ENCODE measurements around the gene PRR11.
"Not testable (repeated sequence)": the region's sequence is repeated elsewhere in the genome, so short reads cannot be mapped to it uniquely, and the experiment has no call there.

PRR11 gene

DNA sequence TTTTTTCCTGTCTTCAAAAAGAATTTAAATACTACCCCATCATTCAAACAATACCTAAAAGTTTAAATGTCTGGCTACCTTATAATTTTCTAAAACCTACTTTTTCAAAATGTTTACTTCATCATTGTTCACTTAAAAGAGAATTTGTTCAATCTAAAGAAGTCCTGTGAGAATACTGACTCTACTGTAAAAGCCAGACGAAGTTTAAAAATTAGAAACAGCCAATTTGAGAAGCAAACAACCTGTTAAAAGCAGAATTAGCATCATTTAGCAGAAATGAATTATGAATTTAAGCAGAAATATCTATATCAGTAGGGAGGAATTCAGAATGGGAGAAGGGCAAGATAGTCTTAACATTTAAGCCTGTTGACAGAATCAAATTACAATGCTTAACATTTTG is 2.6 kb upstream of the PRR11 start:
- no peak for DNase-seq (ENCODE audit: low spot score)

DNA sequence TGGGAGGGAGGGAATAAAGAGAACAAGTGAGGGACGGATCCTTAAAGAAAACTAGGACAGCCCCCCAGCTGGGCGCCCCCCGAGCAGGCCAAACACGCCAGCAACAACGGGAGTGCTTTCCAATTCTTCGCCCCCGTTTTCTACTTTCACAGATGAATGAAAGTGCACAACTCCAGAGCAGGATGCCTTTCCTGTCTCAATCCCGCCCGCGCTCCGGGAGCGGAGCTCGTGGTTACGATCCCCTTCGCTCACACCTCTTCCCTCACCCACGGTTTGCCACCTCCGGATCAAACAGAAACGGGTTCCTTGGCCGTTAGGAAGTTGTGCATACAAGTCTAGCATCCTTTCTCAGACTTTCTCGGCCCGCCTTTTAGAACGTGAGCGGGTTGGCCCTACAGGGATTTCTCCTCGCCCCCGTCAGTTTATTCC is 1.2 kb upstream of the PRR11 start:
- no peak for DNase-seq (ENCODE audit: low spot score)

DNA sequence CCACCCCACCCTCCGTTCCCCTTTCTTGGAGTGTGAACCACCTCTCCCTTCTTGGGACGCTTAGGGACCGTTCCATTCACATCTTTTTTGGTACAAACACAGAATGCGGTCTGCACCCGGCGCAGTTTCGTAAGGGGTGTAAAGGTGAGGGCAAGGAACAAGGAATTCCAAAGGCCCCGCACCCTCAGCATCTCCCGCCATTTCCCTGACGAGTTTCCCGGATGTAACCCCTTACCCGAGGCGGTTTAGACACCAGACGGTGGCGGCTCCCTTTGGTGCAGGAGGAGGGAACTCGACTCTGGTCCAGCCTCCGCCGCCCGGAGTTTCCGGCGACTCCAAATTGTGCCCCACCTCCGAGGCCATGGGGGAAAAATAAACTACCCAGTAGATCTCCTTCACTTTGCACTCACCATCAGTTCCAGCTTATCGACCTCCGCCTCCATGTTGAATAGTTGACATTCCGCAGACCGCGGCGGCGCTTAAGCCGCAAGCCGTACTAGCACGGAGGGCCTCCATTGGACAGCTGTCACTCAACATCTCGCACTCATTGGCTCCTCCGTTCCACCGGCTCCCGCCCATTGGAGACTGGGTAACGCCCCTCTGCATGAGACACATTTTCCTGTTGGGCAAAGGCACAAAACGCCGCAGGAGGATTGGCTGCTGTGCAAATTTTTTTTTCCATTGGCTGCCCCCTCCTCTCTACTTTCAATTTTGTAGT is 666 bp upstream of the PRR11 start, which contains the start of gene SKA2:
Gene SKA2, minus strand, starts transcription at position 466 of the 718 bp plus-strand sequence. Its CDS starts 23 bp downstream, at position 443.
- peak; percentile 71 for DNase-seq (ENCODE audit: low spot score)

DNA sequence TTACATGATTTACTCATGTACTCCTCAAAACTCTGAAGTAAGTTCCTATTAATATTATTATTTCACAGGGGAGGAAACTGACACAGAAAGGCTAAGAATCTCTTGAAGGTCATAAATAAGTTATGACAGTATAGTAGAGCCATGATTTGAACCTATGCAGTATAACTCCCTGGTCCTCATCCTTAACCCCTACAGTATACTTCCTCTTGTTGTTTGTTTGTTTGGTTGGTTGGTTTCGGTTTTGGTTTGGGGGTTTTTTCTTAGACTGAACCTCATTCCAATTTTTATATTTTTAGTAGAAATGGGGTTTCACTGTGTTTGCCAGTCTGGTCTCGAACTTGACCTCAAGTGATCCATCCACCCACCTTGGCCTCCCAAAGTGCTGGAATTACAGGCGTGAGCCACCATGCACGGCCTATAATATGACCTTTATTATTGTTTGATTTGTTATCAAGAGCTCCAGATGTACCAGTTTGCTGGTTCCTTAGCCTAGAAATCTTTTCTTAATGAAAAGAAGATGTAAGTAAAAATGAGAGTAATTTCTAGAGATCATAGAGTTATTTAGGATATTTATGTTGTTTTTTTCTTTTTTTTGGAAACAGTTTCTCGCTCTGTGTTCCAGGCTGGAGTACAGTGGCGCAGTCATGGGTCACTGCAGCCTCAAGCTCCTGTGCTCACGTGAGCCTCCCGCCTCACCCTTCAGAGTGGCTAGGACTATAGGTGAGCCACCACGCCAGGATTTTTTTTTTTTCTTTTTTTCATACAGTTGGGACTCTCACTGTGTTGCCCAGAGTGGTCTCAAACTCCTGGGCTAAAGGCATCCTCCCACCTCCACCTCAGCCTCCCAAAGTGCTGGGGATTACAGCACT is 4.8 kb downstream of the PRR11 start:
- DNase-seq (ENCODE audit: low spot score) = no peak

DNA sequence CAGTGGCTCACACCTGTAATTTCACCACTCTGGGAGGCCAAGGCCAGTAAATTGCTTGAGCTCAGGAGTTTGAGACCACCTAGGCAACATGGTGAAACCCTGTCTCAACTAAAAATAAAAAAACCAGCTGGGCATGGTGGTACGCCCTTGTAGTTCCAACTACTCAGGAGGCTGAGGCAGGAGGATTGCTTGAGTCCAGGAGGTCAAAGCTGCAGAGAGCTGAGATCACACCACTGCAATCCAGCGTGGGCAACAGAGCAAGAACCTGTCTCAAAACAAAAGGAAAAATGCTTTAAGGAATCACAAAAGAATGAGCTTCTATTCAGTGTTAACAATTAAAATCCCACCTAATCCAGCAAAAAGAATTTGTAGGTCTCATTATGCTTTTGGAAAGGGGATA is 5.9 kb downstream of the PRR11 start:
- no peak for DNase-seq (ENCODE audit: low spot score)

DNA sequence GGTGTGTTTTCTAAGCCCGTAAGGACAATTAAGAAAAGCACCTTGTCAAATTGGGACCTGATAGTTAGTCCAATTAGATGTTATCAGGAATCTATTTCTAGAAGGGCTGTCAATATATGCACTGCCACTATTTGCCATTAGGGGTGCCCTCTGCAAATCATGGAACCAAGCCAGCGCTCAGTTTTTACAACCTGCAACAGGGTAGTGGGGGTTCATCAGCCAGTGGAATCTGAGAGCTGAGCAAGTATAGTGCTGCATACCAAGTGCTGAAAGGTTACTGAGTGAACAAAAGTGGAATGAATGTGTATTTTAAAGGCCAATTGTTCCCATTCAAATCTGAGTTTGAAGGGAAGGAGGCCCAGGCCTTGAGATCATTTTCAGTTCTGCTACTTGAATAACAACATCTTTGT is 10.4 kb downstream of the PRR11 start:
- peak; percentile 39 for DNase-seq (ENCODE audit: low spot score)

DNA sequence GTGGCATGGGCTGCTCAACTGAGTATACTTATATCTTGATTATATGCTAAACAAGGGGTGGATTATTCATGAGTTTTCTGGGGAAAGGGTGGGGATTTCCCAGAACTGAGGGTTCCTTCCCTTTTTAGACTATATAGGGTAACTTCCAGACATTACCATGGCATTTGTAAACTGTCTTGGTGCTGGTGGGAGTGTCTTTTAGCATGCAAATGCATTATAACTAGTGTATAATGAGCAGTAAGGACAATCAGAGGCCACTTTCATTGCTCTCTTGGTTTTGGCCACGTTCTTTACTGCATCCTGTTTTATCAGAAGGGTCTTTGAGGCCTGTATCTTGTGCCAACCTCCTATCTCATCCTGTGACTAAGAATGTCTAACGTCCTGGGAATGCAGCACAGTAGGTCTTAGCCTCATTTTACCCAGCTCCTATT is 12.0 kb downstream of the PRR11 start:
- no peak for DNase-seq (ENCODE audit: low spot score)

DNA sequence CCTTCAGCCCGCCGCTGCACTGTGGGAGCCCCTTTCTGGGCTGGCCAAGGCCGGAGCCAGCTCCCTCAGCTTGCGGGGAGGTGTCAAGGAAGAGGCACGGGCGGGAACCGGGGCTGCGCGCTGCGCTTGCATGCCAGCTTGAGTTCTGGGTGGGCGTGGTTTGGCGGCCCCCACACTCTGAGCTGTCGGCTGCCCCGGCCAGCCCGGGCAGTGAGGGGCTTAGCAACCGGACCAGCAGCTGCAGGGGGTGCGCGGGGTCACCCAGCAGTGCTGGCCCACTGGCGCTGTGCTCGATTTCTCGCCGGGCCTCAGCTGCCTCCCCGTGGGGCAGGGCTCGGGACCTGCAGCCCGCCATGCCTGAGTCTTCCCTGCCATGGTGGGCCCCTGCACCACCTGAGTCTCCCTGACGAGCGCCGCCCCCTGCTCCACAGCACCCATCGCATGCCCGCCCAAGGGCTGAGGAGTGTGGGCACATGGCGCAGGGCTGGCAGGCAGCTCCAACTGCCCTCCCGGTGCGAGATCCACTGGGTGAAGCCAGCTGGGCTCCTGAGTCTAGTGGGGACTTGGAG is 17.0 kb downstream of the PRR11 start:
- DNase-seq (ENCODE audit: low spot score) = no peak

DNA sequence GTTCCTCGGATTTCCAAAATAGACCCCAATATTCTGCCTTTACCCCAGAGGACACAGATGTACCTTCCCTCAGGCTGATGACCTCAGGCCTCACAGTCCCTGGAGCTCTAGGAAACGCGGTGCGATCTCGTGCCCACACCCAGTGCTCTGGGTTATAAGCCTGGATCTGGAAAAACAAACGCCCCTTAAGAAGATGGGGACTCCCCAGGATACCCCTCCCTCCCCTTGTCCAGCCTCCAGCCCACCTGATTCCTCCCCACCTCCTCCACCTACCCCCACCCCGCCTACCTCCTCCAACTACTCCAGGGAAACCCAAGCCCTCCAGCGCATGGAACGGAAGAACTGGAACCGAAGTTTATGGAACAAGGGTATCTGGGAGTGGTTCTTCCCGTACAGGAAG is 19.1 kb downstream of the PRR11 start:
- DNase-seq (ENCODE audit: low spot score) = no peak

DNA sequence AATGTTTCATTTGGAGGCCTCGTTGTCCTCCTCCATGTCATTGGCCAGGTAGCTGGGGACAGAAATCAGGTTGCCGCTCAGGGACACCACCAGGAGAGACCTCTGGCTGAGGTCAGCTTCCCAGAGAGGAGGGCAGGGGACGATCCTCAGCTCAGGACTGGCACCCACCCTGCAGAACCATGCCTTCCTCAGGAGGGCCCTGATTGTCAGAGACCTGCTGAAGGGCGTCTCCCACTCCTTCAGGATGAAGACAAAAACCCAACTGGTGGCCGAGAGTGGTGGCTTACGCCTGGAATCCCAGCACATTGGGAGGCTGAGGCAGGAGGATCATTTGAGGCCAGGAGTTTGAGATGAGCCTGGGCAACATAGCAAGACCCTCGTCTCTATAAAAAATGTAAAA is 19.5 kb downstream of the PRR11 start:
- DNase-seq (ENCODE audit: low spot score) = no peak

DNA sequence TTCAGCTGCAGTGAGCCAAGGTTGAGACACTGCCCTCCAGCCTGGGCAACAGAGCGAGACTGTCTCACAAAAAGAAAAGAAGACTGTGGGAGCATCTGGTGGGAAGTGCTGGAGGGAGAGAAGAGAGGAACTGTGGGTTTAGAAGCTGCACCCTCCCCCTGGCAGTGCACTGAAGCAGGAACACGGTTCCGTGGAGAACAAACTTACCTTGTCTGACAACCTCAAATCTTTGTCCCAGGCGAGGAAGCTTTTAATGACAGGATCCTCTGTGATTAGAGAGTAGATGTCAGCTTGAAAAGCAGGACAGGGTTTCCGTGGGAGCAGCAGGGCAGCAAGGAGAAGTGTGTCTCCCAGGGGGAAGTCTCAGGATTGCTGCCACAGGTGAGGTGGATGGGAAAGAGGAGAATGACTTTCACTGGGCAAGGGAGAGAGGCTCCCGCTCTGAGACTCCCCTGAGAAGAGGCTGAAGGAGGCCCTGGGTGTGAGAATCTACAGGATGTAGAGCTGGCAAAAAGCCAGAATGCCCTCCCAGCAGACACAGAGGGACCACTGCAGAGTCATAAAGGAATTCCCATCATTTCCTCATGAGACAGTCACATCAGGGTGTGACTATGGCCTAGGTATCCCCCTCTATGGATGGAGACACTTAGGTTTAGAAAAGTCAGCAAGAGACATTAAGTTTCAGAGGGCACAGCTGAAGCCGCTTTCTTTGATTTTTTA is 22.9 kb downstream of the PRR11 start:
- no peak for DNase-seq (ENCODE audit: low spot score)

DNA sequence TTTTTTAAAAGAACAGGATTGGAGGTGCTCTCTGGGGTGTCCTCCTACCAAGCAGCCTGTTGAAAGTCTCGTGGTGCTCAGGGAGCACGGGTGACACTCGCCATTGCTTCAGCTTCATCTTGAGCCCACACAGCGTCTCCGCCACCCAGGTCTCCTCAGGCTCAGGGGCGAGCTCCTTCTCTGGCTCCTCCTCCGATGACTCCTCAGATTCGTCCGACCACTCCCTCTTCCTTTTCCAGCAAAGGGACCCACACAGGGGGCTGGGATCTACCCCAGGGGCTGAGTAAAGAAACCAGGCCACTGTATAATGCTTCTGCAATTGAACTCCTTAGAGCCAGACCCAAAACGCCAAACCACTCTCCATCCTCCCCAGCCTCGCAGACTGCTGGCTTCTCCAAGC is 24.1 kb downstream of the PRR11 start:
- DNase-seq (ENCODE audit: low spot score) = not testable (repeated sequence)

DNA sequence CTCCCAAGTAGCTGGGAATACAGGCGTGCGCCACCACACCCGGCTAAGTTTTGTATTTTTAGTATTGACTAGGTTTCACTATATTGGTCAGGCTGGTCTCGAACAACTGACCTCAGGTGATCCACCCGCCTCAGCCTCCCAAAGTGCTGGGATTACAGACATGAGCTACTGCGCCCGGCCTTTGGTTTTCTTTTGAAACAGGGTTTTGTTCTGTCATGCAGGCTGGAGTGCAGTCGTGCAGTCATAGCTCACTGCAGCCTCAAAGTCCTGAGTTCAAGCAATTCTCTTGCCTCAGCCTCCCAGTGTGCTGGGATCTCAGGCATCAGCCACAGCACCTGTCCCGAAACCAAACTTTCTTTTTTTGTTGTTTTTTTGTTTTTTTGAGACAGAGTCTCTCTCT is 25.1 kb downstream of the PRR11 start:
- no peak for DNase-seq (ENCODE audit: low spot score)

DNA sequence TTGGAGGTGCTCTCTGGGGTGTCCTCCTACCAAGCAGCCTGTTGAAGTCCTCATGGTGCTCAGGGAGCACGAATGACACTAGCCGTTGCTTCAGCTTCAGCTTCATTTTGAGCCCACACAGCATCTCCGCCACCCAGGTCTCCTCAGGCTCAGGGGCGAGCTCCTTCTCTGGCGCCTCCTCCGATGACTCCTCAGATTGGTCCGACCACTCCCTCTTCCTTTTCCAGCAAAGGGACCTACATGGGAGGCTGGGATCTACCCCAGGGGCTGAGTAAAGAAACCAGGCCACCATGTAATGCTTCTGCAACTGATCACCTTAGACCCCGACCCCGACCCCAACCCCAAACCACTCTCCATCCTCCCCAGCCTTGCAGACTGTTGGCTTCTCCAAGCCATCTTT is 25.9 kb downstream of the PRR11 start:
- DNase-seq (ENCODE audit: low spot score) = no peak

DNA sequence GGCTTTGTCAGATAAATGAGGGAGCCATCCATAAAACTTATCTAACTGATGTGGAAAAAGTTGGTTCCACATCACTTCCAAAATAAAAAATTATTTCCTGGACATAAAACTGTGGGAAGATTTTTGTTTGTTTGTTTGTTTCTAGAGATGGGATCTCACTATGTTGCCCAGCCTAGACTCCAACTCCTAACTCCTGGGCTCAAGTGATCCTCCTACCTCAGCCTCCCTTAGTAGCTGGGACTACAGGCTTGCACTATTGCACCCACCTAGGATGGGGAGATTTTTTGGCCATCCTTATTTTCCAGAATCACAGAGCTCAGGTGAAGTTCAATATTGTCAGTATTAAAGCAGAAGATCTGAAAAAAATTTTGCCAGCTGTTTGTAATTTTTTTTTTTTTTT is 30.5 kb downstream of the PRR11 start:
- DNase-seq (ENCODE audit: low spot score) = no peak

DNA sequence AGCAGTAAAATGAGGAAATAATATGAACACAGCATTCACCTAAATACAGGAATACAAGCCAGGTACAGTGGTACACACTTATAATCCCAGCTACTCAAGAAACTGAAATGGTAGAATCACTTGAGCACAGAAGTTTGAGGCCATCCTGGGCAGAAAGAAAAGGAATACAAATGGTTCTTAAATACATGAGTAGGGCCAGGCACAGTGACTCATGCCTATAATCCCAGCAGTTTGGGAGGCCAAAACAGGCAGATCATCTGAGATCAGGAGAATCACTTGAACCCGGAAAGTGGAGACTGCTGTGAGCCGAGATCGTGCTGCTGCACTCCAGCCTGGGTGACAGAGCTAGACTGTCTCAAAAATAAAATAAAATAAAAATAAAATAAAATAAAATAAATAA is 31.3 kb downstream of the PRR11 start:
- no peak for DNase-seq (ENCODE audit: low spot score)

DNA sequence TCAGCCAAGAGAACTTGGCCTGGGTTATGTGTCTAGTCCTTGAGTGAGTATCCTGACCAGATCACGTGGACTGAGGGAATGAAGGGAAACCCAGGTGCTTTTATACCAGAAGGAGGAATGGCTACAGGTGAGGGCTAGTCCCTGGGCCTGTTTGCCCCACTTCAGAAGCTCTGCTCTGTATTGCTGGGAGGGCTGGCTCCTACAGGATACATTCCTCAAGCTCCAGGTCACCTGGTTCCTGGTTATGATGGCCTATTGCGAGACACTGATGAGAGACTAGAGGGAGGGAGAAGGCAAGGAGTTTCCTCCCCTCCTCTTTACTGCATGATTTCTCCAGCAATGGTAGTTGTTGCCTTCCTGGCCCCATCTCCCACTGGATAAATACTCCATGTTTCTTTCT is 35.3 kb downstream of the PRR11 start:
- DNase-seq (ENCODE audit: low spot score) = no peak

DNA sequence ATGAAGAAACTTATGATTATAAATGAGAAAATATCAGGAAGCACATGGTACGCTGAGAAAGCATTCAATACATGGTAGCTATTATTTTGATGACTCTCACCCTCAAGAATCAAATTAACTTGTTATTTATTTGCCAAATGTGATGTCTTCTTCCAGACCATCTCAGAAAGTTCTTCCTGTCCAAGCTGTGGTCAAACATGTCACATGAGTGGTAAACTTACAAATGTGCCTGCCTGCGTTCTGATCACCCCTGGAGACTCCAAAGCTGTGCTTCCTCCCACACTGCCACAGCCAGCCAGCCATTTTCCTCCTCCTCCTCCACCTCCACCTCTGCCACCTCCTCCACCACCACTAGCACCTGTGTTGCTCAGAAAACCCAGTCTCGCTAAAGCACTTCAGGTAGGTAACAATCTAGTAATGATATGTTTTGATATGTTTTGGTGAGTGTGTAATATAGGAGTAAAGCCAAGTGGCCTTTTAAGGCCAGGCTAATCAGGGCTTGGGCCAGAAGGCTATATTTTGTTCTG is 37.9 kb downstream of the PRR11 start:
- DNase-seq (ENCODE audit: low spot score) = no peak

DNA sequence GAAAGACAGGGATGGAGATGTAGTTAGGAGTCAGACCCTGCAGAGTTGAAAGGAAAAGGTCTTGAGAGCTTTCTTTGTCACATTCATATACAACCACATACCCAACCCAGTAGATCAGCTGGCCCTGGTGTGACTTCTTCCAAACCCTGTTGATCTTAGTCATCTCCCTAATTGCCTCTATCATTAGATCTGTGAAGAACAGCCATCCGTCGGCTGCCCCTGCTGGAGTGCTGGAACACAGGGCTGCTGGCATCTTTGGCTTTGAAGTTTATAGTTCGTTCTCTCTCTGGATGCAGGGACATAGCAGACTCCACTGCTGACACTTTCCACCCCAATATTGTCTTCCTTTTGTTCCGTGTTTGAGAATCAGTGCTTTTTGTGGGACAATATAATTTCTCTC is 43.9 kb downstream of the PRR11 start:
- DNase-seq (ENCODE audit: low spot score) = no peak

DNA sequence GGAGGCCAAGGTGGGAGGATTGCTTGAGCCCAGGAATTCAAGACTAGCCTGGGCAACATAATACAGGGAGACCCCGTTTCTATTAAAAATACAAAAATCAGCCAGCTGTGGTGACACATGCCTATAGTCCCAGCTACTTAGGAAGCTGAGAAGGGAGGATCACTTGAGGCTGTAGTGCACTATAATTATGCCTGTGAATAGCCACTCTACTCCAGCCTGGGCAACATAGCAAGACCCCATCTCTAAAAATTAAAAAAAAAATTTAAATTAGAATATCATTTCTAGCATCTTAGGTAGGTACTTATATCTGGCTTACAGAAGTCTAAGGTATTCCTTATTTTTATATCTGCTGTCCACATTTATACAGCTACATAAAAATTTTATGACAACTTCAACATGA is 46.8 kb downstream of the PRR11 start:
- no peak for DNase-seq (ENCODE audit: low spot score)

DNA sequence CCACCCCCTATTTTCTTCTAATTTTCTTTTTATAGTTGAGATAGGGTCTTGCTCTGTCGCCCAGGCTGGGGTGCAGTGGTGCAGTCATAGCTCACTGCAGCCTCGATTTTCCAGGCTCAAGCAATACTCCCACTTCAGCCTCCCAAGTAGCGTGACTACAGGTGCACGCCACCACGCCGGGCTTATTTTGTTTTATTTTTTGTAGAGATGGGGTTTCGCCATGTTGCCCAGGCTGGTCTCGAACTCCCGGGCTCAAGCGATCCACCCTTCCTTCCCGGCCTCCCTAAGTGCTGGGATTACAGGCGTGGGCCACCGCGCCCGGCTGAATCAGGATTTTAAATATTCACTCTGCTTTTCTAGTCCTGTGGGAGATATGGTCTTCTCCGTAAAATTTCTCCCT is 63.8 kb downstream of the PRR11 start:
- no peak for DNase-seq (ENCODE audit: low spot score)

DNA sequence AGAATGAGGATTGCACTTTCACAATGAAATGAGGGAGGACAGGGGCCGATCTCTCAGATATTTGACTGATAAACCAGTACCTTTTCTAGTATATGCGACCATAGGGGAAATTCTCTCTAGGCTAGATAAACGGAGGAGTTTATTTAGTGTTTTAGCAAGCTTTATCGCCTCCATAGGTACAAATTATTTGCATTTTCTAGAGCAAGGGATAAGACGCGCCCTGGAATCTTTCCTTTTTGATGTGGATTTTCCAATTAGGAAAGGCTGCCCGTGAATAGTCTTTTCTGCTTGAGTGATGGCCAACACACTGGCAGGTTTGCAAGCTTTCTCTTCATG is 64.4 kb downstream of the PRR11 start:
- DNase-seq (ENCODE audit: low spot score) = no peak
